K562 (cell line): ENCODE data around the gene AGPAT1. TPM values are rescaled to one million over a fixed set of nuclear protein-coding genes. Genes with fewer than 3 reads are reported as not detected.

Experiments used
- ADNP ChIP-seq: fragments of 200-800 bp; sonication (Bioruptor generic); IDR thresholded peaks from 2 replicates; pipeline ENCODE4 v1.6.1; 2016; ENCODE audit warnings: missing genetic modification characterization, missing compliant biosample characterization
- CBX2 ChIP-seq: fragments of 200-600 bp; sonication (generic); IDR thresholded peaks from one replicate; pipeline ENCODE4 v1.6.1; 2012; ENCODE audit warnings: mild to moderate bottlenecking, low read length, inconsistent platforms; ENCODE audit not compliant: insufficient read depth, poor library complexity, severe bottlenecking
- CREBBP ChIP-seq: IDR thresholded peaks from one replicate; pipeline ENCODE4 v1.6.1; 2012; ENCODE audit warnings: low read depth, mild to moderate bottlenecking, control low read depth, inconsistent platforms, low read length
- RCOR1 ChIP-seq, 2 experiments: IDR thresholded peaks; 2 replicates each; pipeline ENCODE4 v1.6.1; 2012; ENCODE audit warnings: low read depth in 2 of 2, low read length in 2 of 2, borderline replicate concordance in 1 of 2, improper control_type of control experiment in 1 of 2
- SMAD3 ChIP-seq: fragments of 450-650 bp; formaldehyde crosslinking; conservative IDR thresholded peaks from 2 replicates; pipeline ENCODE4 v1.4.0; 2020; ENCODE audit warnings: mild to moderate bottlenecking
- ZNF133 ChIP-seq: fragments of 250-450 bp; sonication (Bioruptor Pico); IDR thresholded peaks from 2 replicates; pipeline ENCODE4 v1.4.0; 2020; ENCODE audit warnings: mild to moderate bottlenecking
- ZNF79 ChIP-seq: fragments of 250-450 bp; sonication (Bioruptor Pico); IDR thresholded peaks from 2 replicates; pipeline ENCODE4 v1.4.0; 2020; ENCODE audit warnings: low read depth, mild to moderate bottlenecking, moderate library complexity
- polyA plus RNA-seq, 8 experiments: library from polyadenylated mRNA; depleted of rRNA in 4 of 8; stranded (reverse) in 5 of 8; unstranded in 3 of 8; fragments of >200 nt; fragmentation: Nextera tagmentation in 2 of 8; fragmentation: Illumina TruSeq in 1 of 8; extraction: Ambion mirVana in 2 of 8; extraction: Trizol in 1 of 8; gene quantifications; 2 replicates each; pipeline versions ENCODE4 v1.2.1 to v1.2.3, GENCODE V29; 2011 to 2014; ENCODE audit warnings: inconsistent platforms in 1 of 8, missing spikeins in 1 of 8
- total RNA-seq, 7 experiments: library from RNA; depleted of rRNA in 6 of 7; stranded (reverse); fragments of >200 nt in 6 of 7; fragmentation: Illumina TruSeq in 2 of 7; extraction: Trizol in 2 of 7; gene quantifications; 2 replicates each; pipeline versions ENCODE4 v1.2.1 to v1.2.3, GENCODE V29; 2011 to 2021; ENCODE audit warnings: low replicate concordance in 1 of 7
- TF ChIP-seq, protein P1 (sequence below): IDR thresholded peaks from 3 replicates; pipeline ENCODE4 v1.6.1; 2011; ENCODE audit warnings: borderline replicate concordance, mild to moderate bottlenecking, moderate library complexity; ENCODE audit not compliant: insufficient read length; ENCODE audit errors: extremely low read depth
- TF ChIP-seq, protein P2 (sequence below): fragments of 200-600 bp; sonication (generic); IDR thresholded peaks from one replicate; pipeline ENCODE4 v1.6.1; 2012; ENCODE audit warnings: mild to moderate bottlenecking, low read depth, low read length, inconsistent platforms
- TF ChIP-seq, protein P3 (sequence below): fragments of 450-650 bp; formaldehyde crosslinking; IDR thresholded peaks from 2 replicates; pipeline ENCODE4 v1.4.0; 2020; ENCODE audit warnings: mild to moderate bottlenecking, moderate library complexity

The AGPAT1 gene
- total and polyA plus RNA-seq, 9 of the 15 experiments (the other 6 are each of a cell fraction or from before 2014, with no cell fraction given) = 37.9 to 176 (median 69.4) TPM

DNA sequence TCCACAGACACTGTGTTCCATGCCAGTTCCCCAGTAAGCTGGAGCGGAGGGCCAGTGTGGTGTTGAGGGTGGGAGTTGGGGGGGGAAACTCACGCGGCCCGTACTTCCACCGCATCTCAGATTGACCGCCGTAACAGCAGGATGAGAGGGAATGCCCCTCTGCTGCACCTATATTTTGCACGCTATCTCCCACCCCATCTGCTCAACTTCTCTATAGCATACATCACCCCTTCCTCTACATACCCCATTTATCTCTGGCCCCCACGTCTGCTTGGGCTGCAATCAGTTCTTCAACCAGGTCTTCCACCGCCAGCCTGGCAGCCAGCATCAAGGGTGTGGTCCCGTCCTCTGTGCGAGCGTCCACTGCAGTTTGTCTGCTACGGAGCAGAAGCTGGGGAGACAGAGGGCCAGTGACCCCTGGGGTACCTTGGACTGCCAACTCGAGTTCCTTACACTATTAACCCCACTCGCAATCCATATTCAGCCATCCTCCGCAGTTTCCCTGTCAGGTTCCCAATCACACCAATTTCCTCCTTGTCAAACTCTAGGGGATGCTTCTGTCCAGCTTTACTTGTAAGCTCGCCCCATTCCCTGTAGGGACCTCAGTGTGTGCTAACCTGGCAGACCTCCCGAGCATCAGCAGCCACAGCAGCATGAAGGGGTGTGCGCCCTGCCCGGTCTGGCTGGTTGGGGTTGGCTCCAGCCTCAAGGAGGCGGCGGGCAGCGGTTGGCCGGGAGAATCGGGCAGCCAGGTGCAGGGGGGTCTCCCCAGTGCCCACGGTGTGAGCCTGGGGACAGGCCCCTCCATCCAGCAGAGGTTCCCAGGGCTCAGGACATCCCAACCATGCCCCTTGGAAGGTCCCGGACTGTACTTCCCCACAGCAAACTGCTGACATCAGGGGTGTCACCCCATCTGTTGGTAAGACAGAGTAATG is 21.1 kb upstream of the AGPAT1 start (continued):
- TF ChIP-seq ZNF133 = no peak
- TF ChIP-seq ADNP = no peak
- TF ChIP-seq, protein P1, sequence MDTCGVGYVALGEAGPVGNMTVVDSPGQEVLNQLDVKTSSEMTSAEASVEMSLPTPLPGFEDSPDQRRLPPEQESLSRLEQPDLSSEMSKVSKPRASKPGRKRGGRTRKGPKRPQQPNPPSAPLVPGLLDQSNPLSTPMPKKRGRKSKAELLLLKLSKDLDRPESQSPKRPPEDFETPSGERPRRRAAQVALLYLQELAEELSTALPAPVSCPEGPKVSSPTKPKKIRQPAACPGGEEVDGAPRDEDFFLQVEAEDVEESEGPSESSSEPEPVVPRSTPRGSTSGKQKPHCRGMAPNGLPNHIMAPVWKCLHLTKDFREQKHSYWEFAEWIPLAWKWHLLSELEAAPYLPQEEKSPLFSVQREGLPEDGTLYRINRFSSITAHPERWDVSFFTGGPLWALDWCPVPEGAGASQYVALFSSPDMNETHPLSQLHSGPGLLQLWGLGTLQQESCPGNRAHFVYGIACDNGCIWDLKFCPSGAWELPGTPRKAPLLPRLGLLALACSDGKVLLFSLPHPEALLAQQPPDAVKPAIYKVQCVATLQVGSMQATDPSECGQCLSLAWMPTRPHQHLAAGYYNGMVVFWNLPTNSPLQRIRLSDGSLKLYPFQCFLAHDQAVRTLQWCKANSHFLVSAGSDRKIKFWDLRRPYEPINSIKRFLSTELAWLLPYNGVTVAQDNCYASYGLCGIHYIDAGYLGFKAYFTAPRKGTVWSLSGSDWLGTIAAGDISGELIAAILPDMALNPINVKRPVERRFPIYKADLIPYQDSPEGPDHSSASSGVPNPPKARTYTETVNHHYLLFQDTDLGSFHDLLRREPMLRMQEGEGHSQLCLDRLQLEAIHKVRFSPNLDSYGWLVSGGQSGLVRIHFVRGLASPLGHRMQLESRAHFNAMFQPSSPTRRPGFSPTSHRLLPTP = no peak
- TF ChIP-seq, protein P2, sequence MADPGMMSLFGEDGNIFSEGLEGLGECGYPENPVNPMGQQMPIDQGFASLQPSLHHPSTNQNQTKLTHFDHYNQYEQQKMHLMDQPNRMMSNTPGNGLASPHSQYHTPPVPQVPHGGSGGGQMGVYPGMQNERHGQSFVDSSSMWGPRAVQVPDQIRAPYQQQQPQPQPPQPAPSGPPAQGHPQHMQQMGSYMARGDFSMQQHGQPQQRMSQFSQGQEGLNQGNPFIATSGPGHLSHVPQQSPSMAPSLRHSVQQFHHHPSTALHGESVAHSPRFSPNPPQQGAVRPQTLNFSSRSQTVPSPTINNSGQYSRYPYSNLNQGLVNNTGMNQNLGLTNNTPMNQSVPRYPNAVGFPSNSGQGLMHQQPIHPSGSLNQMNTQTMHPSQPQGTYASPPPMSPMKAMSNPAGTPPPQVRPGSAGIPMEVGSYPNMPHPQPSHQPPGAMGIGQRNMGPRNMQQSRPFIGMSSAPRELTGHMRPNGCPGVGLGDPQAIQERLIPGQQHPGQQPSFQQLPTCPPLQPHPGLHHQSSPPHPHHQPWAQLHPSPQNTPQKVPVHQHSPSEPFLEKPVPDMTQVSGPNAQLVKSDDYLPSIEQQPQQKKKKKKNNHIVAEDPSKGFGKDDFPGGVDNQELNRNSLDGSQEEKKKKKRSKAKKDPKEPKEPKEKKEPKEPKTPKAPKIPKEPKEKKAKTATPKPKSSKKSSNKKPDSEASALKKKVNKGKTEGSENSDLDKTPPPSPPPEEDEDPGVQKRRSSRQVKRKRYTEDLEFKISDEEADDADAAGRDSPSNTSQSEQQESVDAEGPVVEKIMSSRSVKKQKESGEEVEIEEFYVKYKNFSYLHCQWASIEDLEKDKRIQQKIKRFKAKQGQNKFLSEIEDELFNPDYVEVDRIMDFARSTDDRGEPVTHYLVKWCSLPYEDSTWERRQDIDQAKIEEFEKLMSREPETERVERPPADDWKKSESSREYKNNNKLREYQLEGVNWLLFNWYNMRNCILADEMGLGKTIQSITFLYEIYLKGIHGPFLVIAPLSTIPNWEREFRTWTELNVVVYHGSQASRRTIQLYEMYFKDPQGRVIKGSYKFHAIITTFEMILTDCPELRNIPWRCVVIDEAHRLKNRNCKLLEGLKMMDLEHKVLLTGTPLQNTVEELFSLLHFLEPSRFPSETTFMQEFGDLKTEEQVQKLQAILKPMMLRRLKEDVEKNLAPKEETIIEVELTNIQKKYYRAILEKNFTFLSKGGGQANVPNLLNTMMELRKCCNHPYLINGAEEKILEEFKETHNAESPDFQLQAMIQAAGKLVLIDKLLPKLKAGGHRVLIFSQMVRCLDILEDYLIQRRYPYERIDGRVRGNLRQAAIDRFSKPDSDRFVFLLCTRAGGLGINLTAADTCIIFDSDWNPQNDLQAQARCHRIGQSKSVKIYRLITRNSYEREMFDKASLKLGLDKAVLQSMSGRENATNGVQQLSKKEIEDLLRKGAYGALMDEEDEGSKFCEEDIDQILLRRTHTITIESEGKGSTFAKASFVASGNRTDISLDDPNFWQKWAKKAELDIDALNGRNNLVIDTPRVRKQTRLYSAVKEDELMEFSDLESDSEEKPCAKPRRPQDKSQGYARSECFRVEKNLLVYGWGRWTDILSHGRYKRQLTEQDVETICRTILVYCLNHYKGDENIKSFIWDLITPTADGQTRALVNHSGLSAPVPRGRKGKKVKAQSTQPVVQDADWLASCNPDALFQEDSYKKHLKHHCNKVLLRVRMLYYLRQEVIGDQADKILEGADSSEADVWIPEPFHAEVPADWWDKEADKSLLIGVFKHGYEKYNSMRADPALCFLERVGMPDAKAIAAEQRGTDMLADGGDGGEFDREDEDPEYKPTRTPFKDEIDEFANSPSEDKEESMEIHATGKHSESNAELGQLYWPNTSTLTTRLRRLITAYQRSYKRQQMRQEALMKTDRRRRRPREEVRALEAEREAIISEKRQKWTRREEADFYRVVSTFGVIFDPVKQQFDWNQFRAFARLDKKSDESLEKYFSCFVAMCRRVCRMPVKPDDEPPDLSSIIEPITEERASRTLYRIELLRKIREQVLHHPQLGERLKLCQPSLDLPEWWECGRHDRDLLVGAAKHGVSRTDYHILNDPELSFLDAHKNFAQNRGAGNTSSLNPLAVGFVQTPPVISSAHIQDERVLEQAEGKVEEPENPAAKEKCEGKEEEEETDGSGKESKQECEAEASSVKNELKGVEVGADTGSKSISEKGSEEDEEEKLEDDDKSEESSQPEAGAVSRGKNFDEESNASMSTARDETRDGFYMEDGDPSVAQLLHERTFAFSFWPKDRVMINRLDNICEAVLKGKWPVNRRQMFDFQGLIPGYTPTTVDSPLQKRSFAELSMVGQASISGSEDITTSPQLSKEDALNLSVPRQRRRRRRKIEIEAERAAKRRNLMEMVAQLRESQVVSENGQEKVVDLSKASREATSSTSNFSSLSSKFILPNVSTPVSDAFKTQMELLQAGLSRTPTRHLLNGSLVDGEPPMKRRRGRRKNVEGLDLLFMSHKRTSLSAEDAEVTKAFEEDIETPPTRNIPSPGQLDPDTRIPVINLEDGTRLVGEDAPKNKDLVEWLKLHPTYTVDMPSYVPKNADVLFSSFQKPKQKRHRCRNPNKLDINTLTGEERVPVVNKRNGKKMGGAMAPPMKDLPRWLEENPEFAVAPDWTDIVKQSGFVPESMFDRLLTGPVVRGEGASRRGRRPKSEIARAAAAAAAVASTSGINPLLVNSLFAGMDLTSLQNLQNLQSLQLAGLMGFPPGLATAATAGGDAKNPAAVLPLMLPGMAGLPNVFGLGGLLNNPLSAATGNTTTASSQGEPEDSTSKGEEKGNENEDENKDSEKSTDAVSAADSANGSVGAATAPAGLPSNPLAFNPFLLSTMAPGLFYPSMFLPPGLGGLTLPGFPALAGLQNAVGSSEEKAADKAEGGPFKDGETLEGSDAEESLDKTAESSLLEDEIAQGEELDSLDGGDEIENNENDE = no peak
- no peak for TF ChIP-seq CREBBP
- TF ChIP-seq, protein P3, sequence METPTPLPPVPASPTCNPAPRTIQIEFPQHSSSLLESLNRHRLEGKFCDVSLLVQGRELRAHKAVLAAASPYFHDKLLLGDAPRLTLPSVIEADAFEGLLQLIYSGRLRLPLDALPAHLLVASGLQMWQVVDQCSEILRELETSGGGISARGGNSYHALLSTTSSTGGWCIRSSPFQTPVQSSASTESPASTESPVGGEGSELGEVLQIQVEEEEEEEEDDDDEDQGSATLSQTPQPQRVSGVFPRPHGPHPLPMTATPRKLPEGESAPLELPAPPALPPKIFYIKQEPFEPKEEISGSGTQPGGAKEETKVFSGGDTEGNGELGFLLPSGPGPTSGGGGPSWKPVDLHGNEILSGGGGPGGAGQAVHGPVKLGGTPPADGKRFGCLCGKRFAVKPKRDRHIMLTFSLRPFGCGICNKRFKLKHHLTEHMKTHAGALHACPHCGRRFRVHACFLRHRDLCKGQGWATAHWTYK (CRISPR knock-in tag) = no peak
- no peak for TF ChIP-seq ZNF79 (CRISPR knock-in tag)
- TF ChIP-seq CBX2 = no peak
- TF ChIP-seq RCOR1 (IDR thresholded peaks at IDR 0.05; ENCODE audit: borderline replicate concordance in 1 of 2, low read depth in 2 of 2, low read length in 2 of 2) = no peak; a peak in 1 of 4 replicates
- no peak for TF ChIP-seq SMAD3 (CRISPR knock-in tag)
